Measurements from ENCODE around the gene ENDOG.
"Not testable (repeated sequence)": the region's sequence is repeated elsewhere in the genome, so short reads cannot be mapped to it uniquely, and the experiment has no call there.

ENDOG gene

DNA sequence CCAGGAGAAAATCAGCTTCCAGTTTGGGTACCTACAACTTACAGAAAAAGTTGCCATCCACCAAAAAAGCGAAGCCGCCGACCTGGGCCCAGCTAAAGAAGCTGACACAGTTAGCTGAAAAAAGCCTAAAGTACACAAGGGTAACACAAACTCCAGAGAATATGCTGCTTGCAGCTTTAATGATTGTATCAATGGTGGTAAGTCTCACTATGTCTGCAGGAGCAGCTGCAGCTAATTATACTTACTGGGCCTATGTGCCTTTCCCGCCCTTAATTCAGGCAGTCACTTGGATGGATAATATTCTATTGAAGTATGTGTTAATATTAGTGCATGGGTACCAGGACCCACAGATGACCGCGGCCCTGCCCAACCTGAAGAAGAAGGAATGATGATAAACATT lies 36.2 kb downstream of the ENDOG start:
- not testable (repeated sequence) for H3K4me3 ChIP-seq (ENCODE audit: low read length); H3K27ac ChIP-seq (ENCODE audit: low read length); H3K9ac ChIP-seq (ENCODE audit: low read depth, low read length); H3K4me1 ChIP-seq (ENCODE audit: insufficient read depth, low read length); H3K9me3 ChIP-seq (ENCODE audit: insufficient read depth, low read depth, low read length); H3K36me3 ChIP-seq (ENCODE audit: insufficient read depth, low read depth, low read length); H3K27me3 ChIP-seq (ENCODE audit: insufficient read depth, low read length)

- H3K9ac ChIP-seq (ENCODE audit: low read depth, low read length); H3K27ac ChIP-seq (ENCODE audit: low read length); H3K36me3 ChIP-seq (ENCODE audit: insufficient read depth, low read depth, low read length): not testable (repeated sequence)
Measured at GRCh38 chr9:128858476-128858875, 40.2 kb downstream of the ENDOG start.

GRCh38 chr9:128860937-128861336 lies 42.6 kb downstream of the ENDOG start:
- H3K9me3 ChIP-seq (ENCODE audit: insufficient read depth, low read depth, low read length): no peaks in the 10 kb centered on the region
- no peak overlapping the region for H3K27ac ChIP-seq (ENCODE audit: low read length)
- no peaks in the 10 kb centered on the region for H3K36me3 ChIP-seq (ENCODE audit: insufficient read depth, low read depth, low read length)
- peaks cover 4% of the 10 kb centered on the region for H3K4me1 ChIP-seq (ENCODE audit: insufficient read depth, low read length)
- H3K4me3 ChIP-seq (ENCODE audit: low read length): no peak overlapping the region
- no peaks in the 10 kb centered on the region for H3K27me3 ChIP-seq (ENCODE audit: insufficient read depth, low read length)
- H3K9ac ChIP-seq (ENCODE audit: low read depth, low read length): no peak overlapping the region

More at GRCh38 chr9:128858476-128858875, 40.2 kb downstream of the ENDOG start:
- H3K9me3 ChIP-seq (ENCODE audit: insufficient read depth, low read depth, low read length); H3K4me3 ChIP-seq (ENCODE audit: low read length); H3K4me1 ChIP-seq (ENCODE audit: insufficient read depth, low read length); H3K27me3 ChIP-seq (ENCODE audit: insufficient read depth, low read length): not testable (repeated sequence)

GRCh38 chr9:128861501-128861900 lies 43.2 kb downstream of the ENDOG start:
- Histone ChIP-seq H3K9me3 (ENCODE audit: insufficient read depth, low read depth, low read length) (no peaks in the 10 kb centered on the region), H3K27me3 (ENCODE audit: insufficient read depth, low read length) (no peaks in the 10 kb centered on the region), H3K27ac (ENCODE audit: low read length) (no peak overlapping the region), H3K4me3 (ENCODE audit: low read length) (no peak overlapping the region), H3K9ac (ENCODE audit: low read depth, low read length) (no peak overlapping the region), H3K4me1 (ENCODE audit: insufficient read depth, low read length) (peaks cover 4% of the 10 kb centered on the region), H3K36me3 (ENCODE audit: insufficient read depth, low read depth, low read length) (no peaks in the 10 kb centered on the region)

GRCh38 chr9:128862401-128862851 lies 44.1 kb downstream of the ENDOG start:
- no peak overlapping the region for H3K4me3 ChIP-seq (ENCODE audit: low read length)
- no peaks in the 10 kb centered on the region for H3K36me3 ChIP-seq (ENCODE audit: insufficient read depth, low read depth, low read length)
- H3K27me3 ChIP-seq (ENCODE audit: insufficient read depth, low read length): no peaks in the 10 kb centered on the region
- no peaks in the 10 kb centered on the region for H3K9me3 ChIP-seq (ENCODE audit: insufficient read depth, low read depth, low read length)
- H3K4me1 ChIP-seq (ENCODE audit: insufficient read depth, low read length): peaks cover 4% of the 10 kb centered on the region
- no peak overlapping the region for H3K27ac ChIP-seq (ENCODE audit: low read length)
- no peak overlapping the region for H3K9ac ChIP-seq (ENCODE audit: low read depth, low read length)

DNA sequence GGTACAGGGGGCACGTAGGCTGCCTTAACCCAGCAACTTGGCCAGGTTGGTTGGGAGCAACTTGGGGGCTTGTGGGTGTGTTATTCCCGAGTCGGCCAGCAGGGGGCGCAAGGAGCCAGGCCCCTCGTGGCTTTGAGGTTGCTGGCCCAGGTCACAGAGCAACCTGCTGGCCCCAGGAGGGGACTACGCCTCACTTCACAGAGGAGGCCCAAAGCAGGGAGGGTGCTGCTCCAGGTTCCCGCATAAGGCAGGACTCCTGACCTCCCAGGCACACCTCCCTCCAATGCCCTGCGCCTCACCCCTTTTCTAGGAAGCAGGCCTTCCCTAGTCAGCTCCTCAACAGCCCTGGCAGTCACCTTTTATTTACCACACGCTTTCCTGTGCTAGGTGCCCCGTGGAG lies 45.3 kb downstream of the ENDOG start:
- Histone ChIP-seq H3K9ac (ENCODE audit: low read depth, low read length) (no peak overlapping the region), H3K36me3 (ENCODE audit: insufficient read depth, low read depth, low read length) (no peaks in the 10 kb centered on the region), H3K27me3 (ENCODE audit: insufficient read depth, low read length) (no peaks in the 10 kb centered on the region), H3K27ac (ENCODE audit: low read length) (no peak overlapping the region), H3K9me3 (ENCODE audit: insufficient read depth, low read depth, low read length) (no peaks in the 10 kb centered on the region), H3K4me3 (ENCODE audit: low read length) (no peak overlapping the region), H3K4me1 (ENCODE audit: insufficient read depth, low read length) (peaks cover 4% of the 10 kb centered on the region)

DNA sequence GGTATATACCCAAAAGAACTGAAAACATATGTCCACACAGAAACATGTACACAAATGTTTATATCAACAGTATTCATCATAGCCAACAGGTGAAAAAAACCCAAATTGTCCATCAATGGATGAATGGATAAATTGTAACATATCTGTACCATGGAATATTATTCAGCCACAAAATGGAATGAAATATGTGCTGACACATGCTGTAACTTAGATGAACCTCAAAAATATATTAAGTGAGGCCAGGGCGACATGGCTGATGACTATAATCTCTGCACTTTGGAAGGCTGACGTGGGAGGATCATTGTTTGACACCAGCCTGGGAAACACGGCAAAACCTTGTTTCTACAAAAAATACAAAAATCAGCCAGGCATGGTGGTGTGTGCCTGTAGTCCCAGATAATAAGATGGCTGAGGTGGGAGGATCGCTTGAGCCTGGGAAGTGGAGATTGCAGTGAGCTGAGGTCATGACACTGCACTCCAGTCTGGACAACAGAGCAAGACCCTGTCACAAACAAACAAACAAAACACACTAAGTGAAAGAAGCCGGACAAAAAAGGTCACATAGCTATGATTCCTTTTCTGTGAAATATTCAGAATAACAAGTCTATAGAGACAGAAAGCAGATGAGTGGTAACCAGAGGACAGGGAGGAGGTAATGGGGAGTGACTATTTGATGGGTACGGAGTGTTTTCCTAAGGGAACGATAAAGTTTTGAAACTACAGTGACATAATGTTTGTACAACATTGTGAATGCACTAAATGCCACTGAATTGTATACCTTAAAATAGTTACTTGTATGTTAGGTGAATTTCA lies 52.0 kb downstream of the ENDOG start:
- no peak overlapping the region for H3K4me3 ChIP-seq (ENCODE audit: low read length)
- H3K4me1 ChIP-seq (ENCODE audit: insufficient read depth, low read length): no peaks in the 10 kb centered on the region
- H3K27me3 ChIP-seq (ENCODE audit: insufficient read depth, low read length): no peaks in the 10 kb centered on the region
- no peak overlapping the region for H3K27ac ChIP-seq (ENCODE audit: low read length)
- peaks cover 10% of the 10 kb centered on the region; the same call in 1 of the 2 replicates for H3K36me3 ChIP-seq (ENCODE audit: insufficient read depth, low read depth, low read length)
- H3K9me3 ChIP-seq (ENCODE audit: insufficient read depth, low read depth, low read length): no peaks in the 10 kb centered on the region
- H3K9ac ChIP-seq (ENCODE audit: low read depth, low read length): no peak overlapping the region

DNA sequence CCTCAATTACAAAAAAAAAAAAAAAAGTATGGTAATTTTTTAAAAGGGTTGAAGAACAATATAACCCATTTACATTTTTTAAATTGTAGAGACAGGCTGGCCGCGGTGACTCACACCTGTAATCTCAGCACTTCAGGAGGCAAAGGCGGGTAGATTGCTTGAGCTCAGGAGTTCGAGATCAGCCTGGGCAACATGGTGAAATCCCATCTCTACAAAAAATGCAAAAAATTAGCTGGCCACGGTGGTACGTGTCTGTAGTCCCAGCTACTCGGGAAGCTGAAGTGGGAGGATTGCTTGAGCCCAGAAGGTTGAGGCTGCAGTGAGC lies 52.6 kb downstream of the ENDOG start:
- H3K4me3 ChIP-seq (ENCODE audit: low read length); H3K36me3 ChIP-seq (ENCODE audit: insufficient read depth, low read depth, low read length); H3K9me3 ChIP-seq (ENCODE audit: insufficient read depth, low read depth, low read length); H3K9ac ChIP-seq (ENCODE audit: low read depth, low read length); H3K27ac ChIP-seq (ENCODE audit: low read length); H3K27me3 ChIP-seq (ENCODE audit: insufficient read depth, low read length); H3K4me1 ChIP-seq (ENCODE audit: insufficient read depth, low read length): not testable (repeated sequence)

Data from iPS-20b (cell line).